IMR-90 (cell line): ENCODE data around the gene PRR16.
A peak's percentile ranks its signal among the peaks of the same experiment; 100 is the strongest.

Source experiments
- BHLHE40 ChIP-seq: fragments of 150-350 bp; IDR thresholded peaks from 2 replicates; pipeline ENCODE4 v1.6.1; 2016; ENCODE audit warnings: mild to moderate bottlenecking, low read depth, low read length
- CEBPB ChIP-seq: IDR thresholded peaks from 2 replicates; pipeline ENCODE4 v1.6.1; 2012; ENCODE audit warnings: low read depth, low read length, improper control_type of control experiment
- CTCF ChIP-seq: conservative IDR thresholded peaks from 2 replicates; pipeline ENCODE4 v1.5.1; 2012; ENCODE audit warnings: mild to moderate bottlenecking, low read depth, low read length, improper control_type of control experiment
- ELK1 ChIP-seq: fragments of 150-350 bp; IDR thresholded peaks from 2 replicates; pipeline ENCODE4 v1.6.1; 2016; ENCODE audit warnings: low read depth, mild to moderate bottlenecking, low read length, moderate library complexity, borderline replicate concordance
- FOS ChIP-seq: fragments of 150-350 bp; IDR thresholded peaks from 2 replicates; pipeline ENCODE4 v1.6.1; 2016; ENCODE audit warnings: low read depth, low read length
- MAFK ChIP-seq: IDR thresholded peaks from 2 replicates; pipeline ENCODE4 v1.6.1; 2012; ENCODE audit warnings: low read depth, low read length, improper control_type of control experiment
- MXI1 ChIP-seq: IDR thresholded peaks from 2 replicates; pipeline ENCODE4 v1.6.1; 2012; ENCODE audit warnings: low read depth, mild to moderate bottlenecking, low read length, moderate library complexity, borderline replicate concordance
- POLR2A ChIP-seq: IDR thresholded peaks from 2 replicates; pipeline ENCODE4 v1.6.1; 2012; ENCODE audit warnings: mild to moderate bottlenecking, low read depth, low read length
- RAD21 ChIP-seq: IDR thresholded peaks from 2 replicates; pipeline ENCODE4 v1.6.1; 2012; ENCODE audit warnings: low read length, improper control_type of control experiment
- RCOR1 ChIP-seq: IDR thresholded peaks from 2 replicates; pipeline ENCODE4 v1.6.1; 2012; ENCODE audit warnings: mild to moderate bottlenecking, low read length, improper control_type of control experiment; ENCODE audit not compliant: insufficient replicate concordance
- RFX5 ChIP-seq: IDR thresholded peaks from 2 replicates; pipeline ENCODE4 v1.8.0; 2012; ENCODE audit warnings: low read depth, mild to moderate bottlenecking, low read length, moderate library complexity
- USF2 ChIP-seq: fragments of 150-350 bp; IDR thresholded peaks from 2 replicates; pipeline ENCODE4 v1.6.1; 2017; ENCODE audit warnings: mild to moderate bottlenecking, antibody characterized with exemption, low read length, low read depth

- TF ChIP-seq CTCF (no peak), USF2 (no peak), RCOR1 (no peak), POLR2A (no peak), RAD21 (no peak), ELK1 (no peak), RFX5 (no peak), CEBPB (no peak), FOS (no peak), MAFK (no peak), BHLHE40 (peak; percentile 35; the same call in 1 of the 2 replicates), MXI1 (no peak)
Measured at GRCh38 chr5:120538644-120539043, 74.5 kb downstream of the PRR16 start.
